ENCODE results near the gene RRP36. TPM values are rescaled to one million over a fixed set of nuclear protein-coding genes. Genes with fewer than 3 reads are reported as not detected.
A peak's percentile ranks its signal among the peaks of the same experiment; 100 is the strongest.

The RRP36 gene
- total and polyA plus RNA-seq, 2 of the 8 experiments (the other 6 are each of a cell fraction or from before 2014, with no cell fraction given), result 33.9 to 92.3 TPM

GRCh38 chr6:43016943-43017334 lies 4.5 kb upstream of the RRP36 start:
- Histone ChIP-seq H3K56ac (replicated peaks; ENCODE audit: insufficient read length, low read depth, low read length) (no peak overlapping the region), H3K79me1 (ENCODE audit: low read depth, low read length) (peaks cover 8% of the 10 kb centered on the region), H3K27me3 (replicated peaks in 1 of 4; ENCODE audit: control insufficient read depth in 3 of 4, extremely low read depth in 1 of 4, insufficient read depth in 3 of 4, low read length in 3 of 4) (no peaks in the 10 kb centered on the region), H3K14ac (ENCODE audit: insufficient read length) (no peak overlapping the region), H2AFZ (ENCODE audit: low read length) (no peak overlapping the region), H3K23ac (ENCODE audit: insufficient read length) (no peak overlapping the region), H2BK15ac (ENCODE audit: low read length) (no peak overlapping the region), H3K36me3 (ENCODE audit: control insufficient read depth in 2 of 4, insufficient read depth in 4 of 4, low read length in 3 of 4) (peaks cover 11 to 31% (median 20%) of the 10 kb centered on the region in 4 experiments; a peak in 6 of 8 replicates), H3K27ac (ENCODE audit: low read depth, low read length) (no peak overlapping the region), H4K20me1 (replicated peaks in 1 of 2; ENCODE audit: control insufficient read depth in 1 of 2, insufficient read depth in 2 of 2, low read length in 2 of 2) (peaks cover 0 to 2% of the 10 kb centered on the region in 2 experiments), H3K18ac (ENCODE audit: extremely low read depth, low read length) (no peak overlapping the region), H3K23me2 (ENCODE audit: low read depth, low read length) (peaks cover 12% of the 10 kb centered on the region), H2BK20ac (ENCODE audit: low read length) (no peak overlapping the region), H3K4me3 (ENCODE audit: extremely low read depth in 1 of 4, insufficient read depth in 2 of 4, low read depth in 3 of 4, low read length in 4 of 4) (no peak overlapping the region), H2BK120ac (replicated peaks; ENCODE audit: low read depth, low read length) (no peak overlapping the region), H3K4me2 (ENCODE audit: insufficient read depth in 1 of 2, low read depth in 2 of 2, low read length in 2 of 2) (no peak overlapping the region), H3K4ac (replicated peaks; ENCODE audit: insufficient read length, low read depth, low read length) (no peak overlapping the region), H4K91ac (replicated peaks; ENCODE audit: insufficient read length, low read length) (no peak overlapping the region), H3K79me2 (ENCODE audit: control insufficient read depth in 1 of 2, insufficient read depth in 2 of 2, low read length in 2 of 2) (peaks cover 3 to 47% of the 10 kb centered on the region in 2 experiments; a peak in 2 of 4 replicates), H3K4me1 (replicated peaks in 1 of 4; ENCODE audit: control insufficient read depth in 3 of 4, insufficient read depth in 4 of 4, low read length in 3 of 4) (peaks cover 0 to 12% (median 6%) of the 10 kb centered on the region in 4 experiments; a peak in 6 of 7 replicates), H4K5ac (ENCODE audit: insufficient read length, low read depth, low read length) (no peak overlapping the region), H2AK5ac (ENCODE audit: low read depth, low read length) (no peak overlapping the region), H2BK12ac (ENCODE audit: low read depth, low read length) (no peak overlapping the region), H4K8ac (ENCODE audit: extremely low read depth, insufficient read depth, low read length) (peak overlapping the region; percentile 72), H3K9ac (replicated peaks in 1 of 4; ENCODE audit: extremely low read depth in 1 of 4, low read depth in 3 of 4, low read length in 3 of 4) (no peak overlapping the region; a peak in 1 of 7 replicates), H3K9me3 (ENCODE audit: insufficient read depth in 2 of 2, low read depth in 1 of 2, low read length in 1 of 2) (no peaks in the 10 kb centered on the region), H2BK5ac (ENCODE audit: low read depth, low read length) (no peak overlapping the region)
- ChIA-PET POLR2A (ENCODE audit: partially characterized antibody) (interaction anchor here (0.8 to 27.9 kb wide), 8 partner anchors 11 to 122 kb away, joined by 3 to 584 read pairs (median 4); partner anchors contain the start of genes CNPY3, CUL7, GNMT and KLC4), CTCF (ENCODE audit: partially characterized antibody) (interaction anchor here (1.2 to 1.3 kb wide), 2 partner anchors 20 to 21 kb away, joined by 3 to 5 read pairs; no protein-coding TSS in a partner anchor)
- WGBS, 2 experiments (ENCODE audit: extremely low coverage in 1 of 2, insufficient coverage in 1 of 2, insufficient read length in 1 of 2, insufficient replicate concordance in 2 of 2, low coverage in 1 of 2, low lambda C conversion rate in 2 of 2, missing lambda C conversion rate in 1 of 2), result 97% methylated on average over 12 of the region's 12 CpGs; no CpG with 5 or more reads in 1 of the 2 experiments
- DNase-seq (ENCODE audit: low read depth in 1 of 2, low spot score in 2 of 2) (no peak), FAIRE-seq (no peak)
- TF ChIP-seq FOSL1 (IDR thresholded peaks at IDR 0.05; ENCODE audit: insufficient read depth, low read depth, low read length), result no peak
- no peak for TF ChIP-seq BRCA1 (IDR thresholded peaks at IDR 0.05; ENCODE audit: low read depth, low read length)
- no peak for TF ChIP-seq TEAD4 (IDR thresholded peaks at IDR 0.05; ENCODE audit: low read depth, low read length)
- no peak for TF ChIP-seq CEBPB (IDR thresholded peaks at IDR 0.05; ENCODE audit: low read depth, low read length)
- no peak for TF ChIP-seq USF2 (IDR thresholded peaks at IDR 0.05; ENCODE audit: low read length)
- no peak for TF ChIP-seq MAFK (IDR thresholded peaks at IDR 0.05; ENCODE audit: low read depth, low read length)
- no peak for TF ChIP-seq SP2 (IDR thresholded peaks at IDR 0.05; ENCODE audit: low read length)
- TF ChIP-seq RFX5 (IDR thresholded peaks at IDR 0.05; ENCODE audit: borderline replicate concordance, low read depth, low read length), result no peak
